SK-N-SH (cell line): ENCODE data around the gene NTM. TPM values are rescaled to one million over a fixed set of nuclear protein-coding genes. Genes with fewer than 3 reads are reported as not detected.

Experiments used
- CTCF ChIA-PET: fragments of 300-600, 350-600 bp; formaldehyde crosslinking; extraction: SDS; loops from one replicate; lab custom pipeline; 2021; lab: Yijun Ruan, JAX
- POLR2A ChIA-PET: fragments of 350-600 bp; sonication (Branson Sonifier 250); formaldehyde crosslinking; extraction: SDS; loops from one replicate; lab custom pipeline; 2020; ENCODE audit warnings: antibody characterized with exemption, inconsistent platforms; lab: Yijun Ruan, JAX
- DNase-seq: peaks from one replicate; pipeline ENCODE4 v3.0.0; 2012
- H2AFZ ChIP-seq: fragments of 200-600 bp; sonication (generic); 2 replicates; pipeline ENCODE4 v1.8.1; 2016; ENCODE audit warnings: antibody characterized with exemption, mild to moderate bottlenecking, low read depth
- H3F3A ChIP-seq: fragments of 200-600 bp; sonication (generic); replicated peaks from 2 replicates; pipeline ENCODE3; 2016; ENCODE audit warnings: antibody characterized with exemption, mild to moderate bottlenecking; ENCODE audit not compliant: insufficient read depth
- H3K27ac ChIP-seq, 2 experiments: fragments of 200-500 bp in 1 of 2; fragments of 200-600 bp in 1 of 2; sonication (Bioruptor generic) in 1 of 2; sonication (generic), shearing (Covaris generic) in 1 of 2; 2 replicates each; pipeline versions ENCODE4 v1.5.1 to v1.6.1; 2014 to 2016; ENCODE audit warnings: low read depth in 2 of 2, inconsistent platforms in 1 of 2, low read length in 1 of 2, mild to moderate bottlenecking in 1 of 2, mixed read lengths in 1 of 2
- H3K27me3 ChIP-seq: fragments of 200-600 bp; sonication (generic), shearing (Covaris generic); 2 replicates; pipeline ENCODE4 v1.6.1; 2016; ENCODE audit warnings: mixed run types; ENCODE audit not compliant: insufficient read depth
- H3K36me3 ChIP-seq, 2 experiments: fragments of 200-500 bp in 1 of 2; fragments of 200-600 bp in 1 of 2; sonication (Bioruptor generic) in 1 of 2; sonication (generic) in 1 of 2; replicated peaks in 1 of 2; 2 replicates each; pipeline versions ENCODE3 to v1.5.1; 2014 to 2016; ENCODE audit warnings: low read length in 1 of 2, mild to moderate bottlenecking in 1 of 2; ENCODE audit not compliant: insufficient read depth in 2 of 2, control insufficient read depth in 1 of 2
- H3K4me1 ChIP-seq, 2 experiments: fragments of 200-500 bp in 1 of 2; fragments of 200-600 bp in 1 of 2; sonication (Bioruptor generic) in 1 of 2; sonication (generic), shearing (Covaris generic) in 1 of 2; 2 replicates each; pipeline versions ENCODE4 v1.5.1 to v1.6.1; 2014 to 2016; ENCODE audit warnings: low read depth in 1 of 2, low read length in 1 of 2, mixed run types in 1 of 2; ENCODE audit not compliant: insufficient read depth in 2 of 2, control insufficient read depth in 1 of 2
- H3K4me2 ChIP-seq: fragments of 200-600 bp; sonication (generic), shearing (Covaris generic); 2 replicates; pipeline ENCODE4 v1.6.1; 2017; ENCODE audit warnings: mixed run types
- H3K4me3 ChIP-seq, 2 experiments: fragments of 200-500 bp in 1 of 2; fragments of 200-600 bp in 1 of 2; sonication (Bioruptor generic) in 1 of 2; sonication (generic), shearing (Covaris generic) in 1 of 2; 2 replicates each; pipeline versions ENCODE4 v1.5.1 to v1.8.1; 2014 to 2016; ENCODE audit warnings: low read depth in 2 of 2, inconsistent platforms in 1 of 2, low read length in 1 of 2, mild to moderate bottlenecking in 1 of 2, mixed read lengths in 1 of 2, moderate library complexity in 1 of 2
- H3K79me2 ChIP-seq: fragments of 200-600 bp; sonication (generic); 2 replicates; pipeline ENCODE4 v1.8.1; 2017; ENCODE audit warnings: mild to moderate bottlenecking; ENCODE audit not compliant: insufficient read depth
- H3K9ac ChIP-seq: fragments of 200-600 bp; sonication (generic); 2 replicates; pipeline ENCODE4 v1.6.1; 2017; ENCODE audit warnings: mixed run types
- H3K9me2 ChIP-seq: fragments of 200-600 bp; sonication (generic); 2 replicates; pipeline ENCODE4 v1.6.1; 2017; ENCODE audit warnings: mixed run types
- H3K9me3 ChIP-seq: fragments of 200-600 bp; sonication (generic); 2 replicates; pipeline ENCODE4 v1.6.1; 2017; ENCODE audit warnings: mixed run types, mild to moderate bottlenecking, moderate library complexity
- H4K20me1 ChIP-seq: fragments of 200-600 bp; sonication (generic); 2 replicates; pipeline ENCODE4 v1.6.1; 2017; ENCODE audit warnings: mild to moderate bottlenecking, mixed run types; ENCODE audit not compliant: insufficient read depth
- CHD2 ChIP-seq: fragments of 150-350 bp; IDR thresholded peaks from 2 replicates; pipeline ENCODE4 v1.6.1; 2018; ENCODE audit warnings: low read length; ENCODE audit not compliant: partially characterized antibody
- CTCF ChIP-seq: fragments of 200-600 bp; sonication (generic); IDR thresholded peaks from 2 replicates; pipeline ENCODE4 v1.6.1; 2017; ENCODE audit warnings: antibody characterized with exemption, mild to moderate bottlenecking, moderate library complexity
- EP300 ChIP-seq, 2 experiments: IDR thresholded peaks; 2 replicates each; pipeline versions ENCODE4 v1.4.0 to v1.6.1; 2012; ENCODE audit warnings: borderline replicate concordance in 1 of 2, low read depth in 1 of 2, low read length in 1 of 2
- FOXM1 ChIP-seq: IDR thresholded peaks from 2 replicates; pipeline ENCODE4 v1.4.0; 2012; ENCODE audit warnings: low read depth, mild to moderate bottlenecking
- GATA2 ChIP-seq: sonication (generic); formaldehyde crosslinking; IDR thresholded peaks from 2 replicates; pipeline ENCODE4 v1.5.0; 2020; ENCODE audit warnings: mild to moderate bottlenecking, missing genetic modification reagents
- JUND ChIP-seq: IDR thresholded peaks from 2 replicates; pipeline ENCODE4 v1.4.0; 2012
- MXI1 ChIP-seq: IDR thresholded peaks from 2 replicates; pipeline ENCODE4 v1.6.1; 2012; ENCODE audit warnings: mild to moderate bottlenecking, low read depth, low read length, improper control_type of control experiment
- NFIC ChIP-seq: IDR thresholded peaks from 2 replicates; pipeline ENCODE4 v1.4.0; 2012; ENCODE audit warnings: borderline replicate concordance
- PBX3 ChIP-seq: IDR thresholded peaks from 2 replicates; pipeline ENCODE4; 2012
- RAD21 ChIP-seq: IDR thresholded peaks from 2 replicates; pipeline ENCODE4 v1.6.1; 2012; ENCODE audit warnings: mild to moderate bottlenecking, low read length
- RCOR1 ChIP-seq: fragments of 150-350 bp; IDR thresholded peaks from 2 replicates; pipeline ENCODE4 v1.6.1; 2017; ENCODE audit warnings: antibody characterized with exemption, low read length
- REST ChIP-seq: IDR thresholded peaks from 2 replicates; pipeline ENCODE4 v1.6.1; 2012; ENCODE audit warnings: mild to moderate bottlenecking, low read depth, low read length, moderate library complexity
- SMC3 ChIP-seq: IDR thresholded peaks from 2 replicates; pipeline ENCODE4 v1.6.1; 2012; ENCODE audit warnings: low read depth, low read length, improper control_type of control experiment
- TCF12 ChIP-seq: IDR thresholded peaks from 2 replicates; pipeline ENCODE4 v1.4.0; 2012
- TEAD4 ChIP-seq: IDR thresholded peaks from 2 replicates; pipeline ENCODE4 v1.4.0; 2012; ENCODE audit warnings: mild to moderate bottlenecking, borderline replicate concordance; ENCODE audit not compliant: insufficient read depth
- USF1 ChIP-seq: IDR thresholded peaks from 2 replicates; pipeline ENCODE4 v1.4.0; 2012; ENCODE audit warnings: low read depth, borderline replicate concordance
- WGBS: methylation state at CpG from one replicate; pipeline ENCODE4 v1.1.6; 2017; ENCODE audit warnings: low lambda C conversion rate; 5-methylcytosine and 5-hydroxymethylcytosine counted together
- polyA plus RNA-seq, 3 experiments: library from polyadenylated mRNA; depleted of rRNA; stranded (reverse); fragments of >200 nt; gene quantifications; 2 replicates each; pipeline ENCODE4 v1.2.3, GENCODE V29; 2012

The NTM gene
- polyA plus RNA-seq, 1 of the 3 experiments (the other 2 are of a cell fraction): 20.0 TPM

GRCh38 chr11:131658952-131659351 is 288.5 kb downstream of the NTM start:
- Histone ChIP-seq H3K9me3 (no peaks in the 10 kb centered on the region), H3K9me2 (no peaks in the 10 kb centered on the region), H3K4me1 (no peaks in the 10 kb centered on the region), H3K27me3 (no peaks in the 10 kb centered on the region), H4K20me1 (no peaks in the 10 kb centered on the region), H3K4me2 (no peak overlapping the region), H3K9ac (no peak overlapping the region), H3K4me3 (no peak overlapping the region), H3K36me3 (no peaks in the 10 kb centered on the region), H3K27ac (no peak overlapping the region), H3K79me2 (no peaks in the 10 kb centered on the region), H2AFZ (no peak overlapping the region), H3F3A (no peaks in the 10 kb centered on the region)
- no peak for DNase-seq
- TF ChIP-seq TCF12: no peak
- TF ChIP-seq GATA2 (CRISPR knock-in tag): no peak
- TF ChIP-seq MXI1: no peak
- TF ChIP-seq NFIC: no peak
- TF ChIP-seq TEAD4: no peak
- TF ChIP-seq RAD21: no peak
- TF ChIP-seq JUND: no peak
- WGBS: 43% methylated on average over 2 of the region's 2 CpGs
- CTCF ChIA-PET: interaction anchor here (0.9 to 1.9 kb wide), 4 partner anchors 10 to 598 kb away, joined by 3 to 8 read pairs (median 4); no protein-coding TSS in a partner anchor
- POLR2A ChIA-PET: no interaction called here

- Histone ChIP-seq H3K27ac (no peak overlapping the region), H4K20me1 (no peaks in the 10 kb centered on the region), H3K9me3 (no peaks in the 10 kb centered on the region), H2AFZ (no peak overlapping the region), H3K4me1 (no peaks in the 10 kb centered on the region), H3K9me2 (no peaks in the 10 kb centered on the region)
- ChIA-PET CTCF (interaction anchor here (1.1 to 1.9 kb wide), 3 partner anchors 14 to 599 kb away, joined by 3 to 8 read pairs (median 5); no protein-coding TSS in a partner anchor), POLR2A (no interaction called here)
- 74% methylated on average over 8 of the region's 11 CpGs for WGBS
- TF ChIP-seq CHD2: no peak
- TF ChIP-seq MXI1: no peak
- TF ChIP-seq CTCF: no peak
- TF ChIP-seq EP300 (IDR thresholded peaks at IDR 0.05; ENCODE audit: borderline replicate concordance in 1 of 2, low read depth in 1 of 2, low read length in 1 of 2): no peak
- no peak for TF ChIP-seq TEAD4
- TF ChIP-seq, all 33 proteins: peak for 0
- Histone ChIP-seq H3K9ac (no peak overlapping the region), H3K4me2 (no peak overlapping the region), H3F3A (no peaks in the 10 kb centered on the region), H3K79me2 (no peaks in the 10 kb centered on the region), H3K27me3 (no peaks in the 10 kb centered on the region), H3K4me3 (no peak overlapping the region), H3K36me3 (no peaks in the 10 kb centered on the region)
- no peak for DNase-seq
Observed at GRCh38 chr11:131659931-131660330, 289.5 kb downstream of the NTM start.

GRCh38 chr11:131661132-131661531 is 290.7 kb downstream of the NTM start:
- no peaks in the 10 kb centered on the region for H3K79me2 ChIP-seq
- H3K4me2 ChIP-seq: no peak overlapping the region
- H3K9me3 ChIP-seq: no peaks in the 10 kb centered on the region
- no peaks in the 10 kb centered on the region for H3K9me2 ChIP-seq
- H3K36me3 ChIP-seq: no peaks in the 10 kb centered on the region
- H2AFZ ChIP-seq: no peak overlapping the region
- no peak for DNase-seq
- WGBS: 32% methylated on average over 3 of the region's 3 CpGs
- H3K4me3 ChIP-seq: no peak overlapping the region
- ChIA-PET POLR2A (no interaction called here), CTCF (interaction anchor here (2.5 kb wide), 1 partner anchor 13 kb away, joined by 13 read pairs; no protein-coding TSS in a partner anchor)
- H3K27ac ChIP-seq: no peak overlapping the region
- no peaks in the 10 kb centered on the region for H3K4me1 ChIP-seq
- H3K9ac ChIP-seq: no peak overlapping the region
- no peaks in the 10 kb centered on the region for H4K20me1 ChIP-seq
- H3K27me3 ChIP-seq: no peaks in the 10 kb centered on the region
- H3F3A ChIP-seq: no peaks in the 10 kb centered on the region
- no peak for TF ChIP-seq FOXM1
- no peak for TF ChIP-seq MXI1
- TF ChIP-seq RCOR1: no peak
- no peak for TF ChIP-seq CHD2
- TF ChIP-seq SMC3: no peak
- TF ChIP-seq REST: no peak
- no peak for TF ChIP-seq USF1
- no peak for TF ChIP-seq PBX3
